GM23248 (cell line): ENCODE results near the gene CLSTN2.

Experiments used
- EZH2 ChIP-seq: fragments of 200-600 bp; sonication (generic); IDR thresholded peaks from 2 replicates; pipeline ENCODE4 v1.6.1; 2018; ENCODE audit warnings: antibody characterized with exemption, mild to moderate bottlenecking; ENCODE audit not compliant: insufficient read depth, poor library complexity, severe bottlenecking
- EZH2phosphoT487 ChIP-seq: fragments of 200-600 bp; sonication (generic); IDR thresholded peaks from 2 replicates; pipeline ENCODE4 v1.6.1; 2018; ENCODE audit warnings: antibody characterized with exemption, moderate library complexity, mild to moderate bottlenecking, low read depth; ENCODE audit not compliant: insufficient read depth

- TF ChIP-seq EZH2phosphoT487 (no peak), EZH2 (no peak)
These were observed 243.0 kb downstream of the CLSTN2 start for GRCh38 chr3:140177943-140178342.
